ENCODE data around the gene PAK4. TPM values are rescaled to one million over a fixed set of nuclear protein-coding genes. Genes with fewer than 3 reads are reported as not detected.
A peak's percentile ranks its signal among the peaks of the same experiment; 100 is the strongest.

Gene PAK4
- total RNA-seq, 1 experiment from 2014 or later, result 55.2 TPM

DNA sequence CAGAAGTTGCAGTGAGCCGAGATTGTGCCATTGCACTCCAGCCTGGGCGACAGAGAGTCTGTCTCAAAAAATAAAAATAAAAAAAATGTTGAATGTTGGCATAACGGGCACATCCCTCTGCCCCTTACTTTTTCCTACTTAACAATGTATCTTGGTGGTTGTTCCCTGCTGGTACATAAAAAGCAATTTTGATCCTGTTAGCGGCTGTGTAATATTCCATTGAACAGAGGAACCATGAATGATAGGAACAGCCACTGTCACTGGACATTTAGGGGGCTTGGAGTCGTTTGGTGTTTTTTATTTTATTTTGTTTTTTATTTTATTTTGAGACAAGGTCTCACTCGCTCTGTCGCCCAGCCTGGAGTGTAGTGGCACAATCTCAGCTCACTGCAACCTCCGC is 60.8 kb downstream of the PAK4 start:
- Histone ChIP-seq H3K9me3 (ENCODE audit: low read depth, low read length, poor library complexity, severe bottlenecking) (no peaks in the 10 kb centered on the region), H3K4me1 (ENCODE audit: insufficient read depth, low read length, poor library complexity, severe bottlenecking) (no peaks in the 10 kb centered on the region), H3K27ac (ENCODE audit: low read depth, low read length, poor library complexity, severe bottlenecking) (no peak overlapping the region), H3K27me3 (replicated peaks; ENCODE audit: insufficient read depth, low read depth, low read length, poor library complexity) (no peaks in the 10 kb centered on the region), H3K36me3 (ENCODE audit: insufficient read depth, low read length, poor library complexity, severe bottlenecking) (no peaks in the 10 kb centered on the region), H3K4me3 (ENCODE audit: low read depth, low read length, poor library complexity, severe bottlenecking) (no peak overlapping the region)
- ChIA-PET POLR2A (ENCODE audit: low non-redundant PET) (interaction anchor here (0.7 kb wide), 1 partner anchor 232 kb away, joined by 3 read pairs; no protein-coding TSS in a partner anchor), CTCF (no interaction called here)
- DNase-seq (ENCODE audit: low spot score), result no peak
- BruUV-seq (replicated peaks), result no TSS peak
- no peak for TF ChIP-seq EZH2 (IDR thresholded peaks at IDR 0.05; ENCODE audit: borderline replicate concordance, low read depth, low read length, poor library complexity, severe bottlenecking)
- no peak for TF ChIP-seq CTCF (conservative IDR thresholded peaks at IDR 0.05; ENCODE audit: low read depth, low read length)
- intact Hi-C loops (cut with micrococcal nuclease; ENCODE audit: unreplicated experiment), result loop anchor here (5.0 kb wide), 1 partner anchor 64 kb away; no protein-coding TSS in a partner anchor

DNA sequence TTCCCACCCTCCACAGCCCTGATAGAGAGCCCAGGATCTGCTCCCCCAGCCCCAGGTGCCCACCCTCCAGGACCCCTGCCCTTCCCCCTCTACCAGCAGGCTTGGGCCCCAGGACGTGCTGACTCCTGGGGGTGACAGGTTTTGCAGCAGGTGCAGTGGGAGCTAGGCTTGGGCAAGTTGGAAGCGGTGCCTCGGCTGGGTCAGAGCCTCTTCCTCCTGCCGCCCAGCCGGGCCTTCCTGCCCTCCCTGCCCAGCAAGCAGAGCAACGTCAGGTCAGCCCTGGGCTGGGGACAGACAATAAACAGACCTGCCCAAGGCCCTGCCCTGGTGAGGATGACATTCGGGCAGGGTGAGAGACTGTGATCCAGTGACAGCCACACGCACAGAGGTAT is 62.0 kb downstream of the PAK4 start:
- intact Hi-C loops (cut with micrococcal nuclease; ENCODE audit: unreplicated experiment), result loop anchor here (5.0 kb wide), 1 partner anchor 65 kb away; no protein-coding TSS in a partner anchor
- H3K36me3 ChIP-seq (ENCODE audit: insufficient read depth, low read length, poor library complexity, severe bottlenecking), result no peaks in the 10 kb centered on the region
- POLR2A ChIA-PET (ENCODE audit: low non-redundant PET), result no interaction called here
- no peaks in the 10 kb centered on the region for H3K9me3 ChIP-seq (ENCODE audit: low read depth, low read length, poor library complexity, severe bottlenecking)
- CTCF ChIA-PET, result no interaction called here
- BruUV-seq (replicated peaks), result no TSS peak
- H3K4me3 ChIP-seq (ENCODE audit: low read depth, low read length, poor library complexity, severe bottlenecking), result no peak overlapping the region
- no peaks in the 10 kb centered on the region for H3K27me3 ChIP-seq (replicated peaks; ENCODE audit: insufficient read depth, low read depth, low read length, poor library complexity)
- H3K4me1 ChIP-seq (ENCODE audit: insufficient read depth, low read length, poor library complexity, severe bottlenecking), result no peaks in the 10 kb centered on the region
- no peak for TF ChIP-seq EZH2 (IDR thresholded peaks at IDR 0.05; ENCODE audit: borderline replicate concordance, low read depth, low read length, poor library complexity, severe bottlenecking)
- 0 out of 2 replicates have a peak, but pooled peaks have one; percentile 22 for TF ChIP-seq CTCF (conservative IDR thresholded peaks at IDR 0.05; ENCODE audit: low read depth, low read length)
- no peak overlapping the region for H3K27ac ChIP-seq (ENCODE audit: low read depth, low read length, poor library complexity, severe bottlenecking)
- DNase-seq (ENCODE audit: low spot score), result no peak

GRCh38 chr19:39188960-39189359 is 63.4 kb downstream of the PAK4 start:
- H3K4me1 ChIP-seq (ENCODE audit: insufficient read depth, low read length, poor library complexity, severe bottlenecking), result no peaks in the 10 kb centered on the region
- TF ChIP-seq EZH2 (IDR thresholded peaks at IDR 0.05; ENCODE audit: borderline replicate concordance, low read depth, low read length, poor library complexity, severe bottlenecking) (no peak), CTCF (conservative IDR thresholded peaks at IDR 0.05; ENCODE audit: low read depth, low read length) (no peak)
- H3K9me3 ChIP-seq (ENCODE audit: low read depth, low read length, poor library complexity, severe bottlenecking), result no peaks in the 10 kb centered on the region
- no peak overlapping the region for H3K4me3 ChIP-seq (ENCODE audit: low read depth, low read length, poor library complexity, severe bottlenecking)
- no peak for DNase-seq (ENCODE audit: low spot score)
- ChIA-PET CTCF (no interaction called here), POLR2A (ENCODE audit: low non-redundant PET) (no interaction called here)
- H3K36me3 ChIP-seq (ENCODE audit: insufficient read depth, low read length, poor library complexity, severe bottlenecking), result no peaks in the 10 kb centered on the region
- no TSS peak for BruUV-seq (replicated peaks)
- intact Hi-C loops (cut with micrococcal nuclease; ENCODE audit: unreplicated experiment), result loop anchor here (5.0 kb wide), 1 partner anchor 67 kb away; no protein-coding TSS in a partner anchor
- no peaks in the 10 kb centered on the region for H3K27me3 ChIP-seq (replicated peaks; ENCODE audit: insufficient read depth, low read depth, low read length, poor library complexity)
- H3K27ac ChIP-seq (ENCODE audit: low read depth, low read length, poor library complexity, severe bottlenecking), result no peak overlapping the region

All from A673 (cell line).